ENCODE data around the gene CFAP65. TPM values are rescaled to one million over a fixed set of nuclear protein-coding genes. Genes with fewer than 3 reads are reported as not detected.

The CFAP65 gene
- total RNA-seq, 1 donor from 2014 or later, result 0.80 TPM

- Histone ChIP-seq H3K9ac (no peak overlapping the region), H3F3A (ENCODE audit: low read depth) (no peaks in the 10 kb centered on the region), H3K27me3 (peaks cover 95% of the 10 kb centered on the region), H3K79me2 (ENCODE audit: low read depth) (no peaks in the 10 kb centered on the region), H3K4me3 (no peak overlapping the region), H2AFZ (replicated peaks) (no peak overlapping the region), H3K27ac (no peak overlapping the region), H3K9me3 (ENCODE audit: low read depth) (no peaks in the 10 kb centered on the region), H3K36me3 (no peaks in the 10 kb centered on the region), H3K4me2 (no peak overlapping the region), H4K20me1 (ENCODE audit: low read depth) (no peaks in the 10 kb centered on the region), H3K4me1 (no peaks in the 10 kb centered on the region)
- Mint-ChIP-seq H3K4me3 (no peak overlapping the region), H3K4me1 (no peaks in the 10 kb centered on the region), H3K9me3 (no peaks in the 10 kb centered on the region), H3K36me3 (no peaks in the 10 kb centered on the region), H3K27me3 (ENCODE audit: insufficient read depth, low read depth) (peaks cover 56% of the 10 kb centered on the region), H3K27ac (no peak overlapping the region)
- TF ChIP-seq CTCF (IDR thresholded peaks at IDR 0.05), result no peak
- no peak for TF ChIP-seq EZH2phosphoT487 (IDR thresholded peaks at IDR 0.05)
- TF ChIP-seq EZH2 (IDR thresholded peaks at IDR 0.05), result no peak
- no peak for DNase-seq (ENCODE audit: low spot score)
Observed at GRCh38 chr2:219049282-219049681, 8.0 kb upstream of the CFAP65 start.

GRCh38 chr2:219045937-219046550 is 4.7 kb upstream of the CFAP65 start:
- H3K9me3 ChIP-seq (ENCODE audit: low read depth), result no peaks in the 10 kb centered on the region
- H3K79me2 ChIP-seq (ENCODE audit: low read depth), result no peaks in the 10 kb centered on the region
- H3F3A ChIP-seq (ENCODE audit: low read depth), result no peaks in the 10 kb centered on the region
- Mint-ChIP-seq H3K4me1 (peaks cover 5% of the 10 kb centered on the region), H3K27me3 (ENCODE audit: insufficient read depth, low read depth) (peaks cover 61% of the 10 kb centered on the region), H3K27ac (no peak overlapping the region), H3K9me3 (no peaks in the 10 kb centered on the region), H3K36me3 (no peaks in the 10 kb centered on the region), H3K4me3 (no peak overlapping the region)
- peaks cover 87% of the 10 kb centered on the region for H3K27me3 ChIP-seq
- TF ChIP-seq EZH2phosphoT487 (IDR thresholded peaks at IDR 0.05) (no peak), EZH2 (IDR thresholded peaks at IDR 0.05) (no peak), CTCF (IDR thresholded peaks at IDR 0.05) (no peak)
- DNase-seq (ENCODE audit: low spot score), result peak; percentile 85
- no peak overlapping the region for H3K4me3 ChIP-seq
- H3K4me1 ChIP-seq, result no peaks in the 10 kb centered on the region
- no peak overlapping the region for H2AFZ ChIP-seq (replicated peaks)
- no peaks in the 10 kb centered on the region for H3K36me3 ChIP-seq
- H3K4me2 ChIP-seq, result no peak overlapping the region
- H4K20me1 ChIP-seq (ENCODE audit: low read depth), result no peaks in the 10 kb centered on the region
- no peak overlapping the region for H3K9ac ChIP-seq
- H3K27ac ChIP-seq, result no peak overlapping the region

- Mint-ChIP-seq H3K36me3 (no peaks in the 10 kb centered on the region), H3K4me3 (no peak overlapping the region), H3K27me3 (ENCODE audit: insufficient read depth, low read depth) (peaks cover 42% of the 10 kb centered on the region), H3K9me3 (no peaks in the 10 kb centered on the region), H3K4me1 (peaks cover 6% of the 10 kb centered on the region), H3K27ac (no peak overlapping the region)
- TF ChIP-seq EZH2phosphoT487 (IDR thresholded peaks at IDR 0.05), result no peak
- TF ChIP-seq EZH2 (IDR thresholded peaks at IDR 0.05), result no peak
- TF ChIP-seq CTCF (IDR thresholded peaks at IDR 0.05), result no peak
- Histone ChIP-seq H3K79me2 (ENCODE audit: low read depth) (no peaks in the 10 kb centered on the region), H3K36me3 (no peaks in the 10 kb centered on the region), H3K9ac (no peak overlapping the region), H3K4me2 (no peak overlapping the region), H2AFZ (replicated peaks) (no peak overlapping the region), H3K4me3 (no peak overlapping the region), H4K20me1 (ENCODE audit: low read depth) (no peaks in the 10 kb centered on the region), H3K4me1 (no peaks in the 10 kb centered on the region), H3K27me3 (peaks cover 82% of the 10 kb centered on the region), H3K27ac (no peak overlapping the region), H3F3A (ENCODE audit: low read depth) (no peaks in the 10 kb centered on the region), H3K9me3 (ENCODE audit: low read depth) (no peaks in the 10 kb centered on the region)
- no peak for DNase-seq (ENCODE audit: low spot score)
Observed at GRCh38 chr2:219042750-219043149, 1.4 kb upstream of the CFAP65 start.

Measured in neural progenitor cell (in vitro differentiated cells).